ENCODE measurements around the gene STAT4.

The STAT4 gene

DNA sequence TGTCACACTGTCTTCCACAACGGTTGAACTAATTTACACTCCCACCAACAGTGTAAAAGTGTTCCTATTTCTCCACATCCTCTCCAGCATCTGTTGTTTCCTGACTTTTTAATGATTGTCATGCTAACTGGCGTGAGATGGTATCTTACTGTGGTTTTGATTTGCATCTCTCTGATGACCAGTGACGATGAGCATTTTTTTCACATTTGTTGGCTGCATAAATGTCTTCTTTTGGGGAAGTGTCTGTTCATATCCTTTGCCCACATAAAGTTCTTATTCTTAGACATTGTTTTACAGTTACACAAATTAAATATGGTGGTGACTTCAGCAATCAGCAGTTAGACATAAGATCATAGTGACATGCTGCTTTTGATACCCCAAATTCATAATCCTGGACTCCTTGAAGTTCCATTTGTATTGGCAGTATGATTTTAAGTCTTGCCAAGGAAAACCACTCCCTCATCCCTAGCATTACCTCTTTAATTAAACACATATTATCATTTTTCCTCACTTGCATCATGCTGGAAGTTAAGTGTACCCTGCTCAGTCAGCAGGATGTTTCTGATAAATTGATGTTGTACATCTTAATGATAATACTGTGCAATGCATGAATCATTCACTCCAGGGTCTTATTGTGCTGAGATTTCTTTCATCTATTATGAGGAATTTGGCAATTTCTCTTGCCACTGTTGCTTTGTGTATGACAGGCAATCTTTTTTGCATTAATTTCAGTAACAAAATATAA is 69.2 kb downstream of the STAT4 start:
- no peak for DNase-seq

DNA sequence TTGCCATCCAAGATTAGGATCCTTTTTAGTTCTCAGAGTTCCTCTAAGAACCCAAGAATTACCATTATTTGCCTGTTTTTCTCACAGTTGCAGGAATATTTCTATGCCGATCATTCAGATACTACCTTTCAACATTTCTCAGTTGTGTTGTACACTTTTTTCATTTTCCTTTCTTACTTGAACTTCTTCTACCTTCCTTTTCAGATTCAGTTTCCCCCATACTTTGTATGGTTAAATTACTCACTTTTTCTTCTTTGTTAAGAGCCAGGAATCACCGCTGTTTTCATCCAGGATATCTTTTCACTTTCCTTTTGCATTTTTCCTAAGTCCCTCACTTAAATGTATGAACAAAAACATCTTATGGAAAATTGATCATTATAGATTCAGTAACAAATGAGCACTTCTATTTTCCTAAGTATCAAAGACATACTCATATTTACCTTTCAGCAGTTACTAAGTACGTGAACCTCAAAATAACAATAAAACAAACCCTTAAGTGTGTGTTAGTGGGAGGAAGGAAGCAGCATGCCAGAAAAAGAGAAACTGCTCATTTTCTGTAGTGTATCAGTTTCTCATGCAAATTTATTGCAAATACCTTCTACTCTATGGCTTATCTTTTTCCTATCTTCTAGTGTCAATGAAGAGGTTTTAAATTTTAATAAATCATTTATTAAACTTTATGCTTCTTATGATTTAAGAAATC is 72.5 kb downstream of the STAT4 start:
- DNase-seq: no peak

GRCh38 chr2:191070276-191070675 is 80.5 kb downstream of the STAT4 start:
- DNase-seq: no peak

DNA sequence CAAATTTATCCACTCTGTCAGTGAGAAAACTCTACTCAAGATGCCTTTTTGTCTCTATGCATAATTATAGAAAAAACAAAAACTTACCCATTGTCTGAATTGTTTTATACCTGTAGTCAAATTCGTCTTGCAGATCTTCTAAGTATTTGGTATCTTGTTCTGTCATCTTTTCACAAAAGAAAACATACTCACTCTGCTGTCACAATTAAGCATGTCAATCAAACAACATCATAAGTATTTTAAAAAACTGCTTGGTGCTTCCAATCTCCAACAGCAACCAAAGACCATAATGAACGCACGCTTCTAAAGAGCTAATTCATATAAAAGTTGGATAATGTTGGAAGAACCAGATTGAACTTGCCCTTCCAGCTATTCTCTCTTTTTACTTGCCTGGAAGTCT is 81.2 kb downstream of the STAT4 start:
- no peak for DNase-seq

DNA sequence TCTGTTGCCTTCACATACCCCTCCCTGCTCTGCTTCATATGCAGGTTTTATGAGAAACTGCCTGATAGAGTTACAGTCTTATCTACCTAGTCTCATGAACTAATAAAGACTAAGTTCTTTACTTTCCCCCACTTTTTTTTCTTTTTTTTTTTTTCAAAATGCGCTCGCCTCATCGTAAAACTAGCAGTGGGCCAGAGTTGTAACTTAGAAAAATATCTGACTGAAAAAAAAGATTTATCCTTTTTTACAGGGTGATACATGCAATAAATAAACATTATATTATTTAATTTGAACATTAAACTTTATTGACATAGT is 83.9 kb downstream of the STAT4 start:
- no peak for DNase-seq

DNA sequence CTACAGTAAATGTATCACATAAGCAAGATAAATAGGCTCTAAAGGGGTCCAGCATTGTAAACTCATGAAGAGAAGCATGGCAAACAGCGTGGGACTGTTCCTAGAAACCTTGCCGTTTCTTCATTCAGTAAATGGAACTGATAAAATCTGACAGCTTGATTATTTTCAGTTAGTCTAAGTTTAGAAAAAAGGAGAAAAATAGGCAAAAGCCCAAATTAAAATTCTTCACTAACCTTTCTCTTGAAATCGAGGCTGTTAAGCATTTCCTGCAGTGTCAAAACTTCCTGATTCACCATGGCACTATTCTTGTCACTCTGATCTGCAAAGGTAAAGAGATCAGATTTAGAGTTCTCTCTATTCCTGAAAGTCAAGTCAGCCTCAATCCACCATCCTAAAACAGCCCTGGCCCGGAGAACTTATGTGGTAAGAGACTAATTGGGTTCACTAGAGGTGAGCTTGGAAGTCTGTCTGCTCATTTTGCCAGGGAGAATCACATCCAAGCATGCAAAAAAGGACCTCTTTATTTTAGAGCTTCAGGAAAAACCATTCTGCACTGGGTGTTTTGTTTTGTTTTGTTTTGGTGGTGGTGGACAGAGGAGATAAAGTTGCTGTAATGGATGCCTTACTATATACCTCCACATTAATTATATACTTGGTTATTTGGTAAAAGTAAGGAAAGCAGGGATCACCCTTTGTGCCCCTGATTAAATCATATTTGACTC is 84.4 kb downstream of the STAT4 start:
- DNase-seq: no peak

GRCh38 chr2:191065785-191066184 is 85.0 kb downstream of the STAT4 start:
- no peak for DNase-seq

DNA sequence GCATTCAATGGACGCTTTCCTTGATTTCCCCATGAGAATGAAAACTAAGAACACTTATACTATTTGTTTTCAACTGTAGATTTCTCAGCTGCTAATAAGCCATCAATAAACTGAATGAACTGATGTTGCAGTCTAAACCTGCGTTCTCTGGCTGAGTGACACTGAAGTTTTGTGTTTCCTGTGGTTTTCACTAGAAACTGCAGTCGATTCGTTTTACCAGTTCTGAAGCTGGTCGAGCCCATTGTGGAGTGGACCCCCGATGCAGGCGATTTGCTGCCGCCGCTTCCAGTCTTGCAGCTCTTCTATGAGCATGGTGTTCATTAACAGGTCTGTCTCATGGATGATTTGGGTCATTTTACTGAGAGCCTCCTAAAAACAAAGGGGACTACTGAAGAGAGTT is 86.2 kb downstream of the STAT4 start:
- no peak for DNase-seq

DNA sequence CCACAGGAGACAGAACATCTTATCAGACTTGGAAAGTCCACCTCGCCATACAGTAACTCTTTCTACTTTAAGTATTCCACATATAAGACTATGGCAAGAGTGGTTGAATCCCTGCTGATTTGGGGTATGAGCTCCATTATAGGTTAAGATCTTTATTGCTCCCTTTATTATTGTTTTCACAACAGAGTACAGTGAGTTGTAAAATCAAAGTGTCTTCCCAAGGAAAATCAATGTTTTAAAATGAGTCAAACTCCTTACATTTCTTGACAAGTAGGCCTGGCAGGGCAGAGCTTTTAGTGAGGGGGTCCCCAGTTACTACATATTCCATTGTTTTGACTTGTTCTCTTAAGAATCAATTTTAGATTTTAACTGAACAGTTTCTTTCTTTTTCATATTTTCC is 87.2 kb downstream of the STAT4 start:
- no peak for DNase-seq

- no peak for DNase-seq
These were observed 89.3 kb downstream of the STAT4 start for GRCh38 chr2:191061381-191061980.

- DNase-seq: no peak
These were observed 91.5 kb downstream of the STAT4 start for GRCh38 chr2:191059308-191059707.

DNA sequence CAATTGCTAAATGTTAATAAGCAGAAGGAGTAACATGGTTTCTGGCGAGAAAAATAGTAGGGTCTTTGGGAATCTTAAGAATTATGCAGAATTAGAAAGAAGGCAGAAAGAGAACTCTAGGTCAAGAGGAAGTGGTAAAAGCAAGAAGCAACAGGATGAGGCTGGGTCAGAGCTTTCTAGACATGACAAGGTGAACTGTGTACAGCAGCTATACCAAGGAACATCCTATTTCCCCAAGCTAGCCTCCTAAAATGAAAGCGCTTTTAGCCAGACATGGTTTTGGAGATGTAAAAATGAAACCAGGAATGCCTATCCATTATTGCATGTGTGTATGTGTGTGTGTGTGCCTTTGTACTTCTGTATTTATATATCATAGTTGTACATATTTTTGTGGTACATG is 94.6 kb downstream of the STAT4 start:
- no peak for DNase-seq

DNA sequence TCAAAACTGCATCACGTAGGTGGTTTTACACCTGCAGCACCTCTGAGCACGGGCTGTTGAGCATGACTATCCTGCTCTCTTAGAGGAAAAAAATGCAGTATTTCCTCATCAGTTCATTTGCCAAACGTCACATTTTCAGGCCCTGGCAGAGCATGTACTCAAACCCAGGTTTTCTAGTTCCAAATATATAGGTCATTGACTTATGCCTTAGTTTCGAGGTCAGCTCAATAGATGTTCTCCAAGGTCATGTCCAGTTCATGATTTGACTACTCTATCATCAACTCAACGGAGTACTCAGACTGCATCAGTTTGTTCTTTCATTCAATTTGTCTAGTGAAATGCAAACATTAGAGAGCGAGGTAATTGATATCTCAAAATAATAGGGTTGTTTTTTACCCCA is 97.5 kb downstream of the STAT4 start:
- no peak for DNase-seq

DNA sequence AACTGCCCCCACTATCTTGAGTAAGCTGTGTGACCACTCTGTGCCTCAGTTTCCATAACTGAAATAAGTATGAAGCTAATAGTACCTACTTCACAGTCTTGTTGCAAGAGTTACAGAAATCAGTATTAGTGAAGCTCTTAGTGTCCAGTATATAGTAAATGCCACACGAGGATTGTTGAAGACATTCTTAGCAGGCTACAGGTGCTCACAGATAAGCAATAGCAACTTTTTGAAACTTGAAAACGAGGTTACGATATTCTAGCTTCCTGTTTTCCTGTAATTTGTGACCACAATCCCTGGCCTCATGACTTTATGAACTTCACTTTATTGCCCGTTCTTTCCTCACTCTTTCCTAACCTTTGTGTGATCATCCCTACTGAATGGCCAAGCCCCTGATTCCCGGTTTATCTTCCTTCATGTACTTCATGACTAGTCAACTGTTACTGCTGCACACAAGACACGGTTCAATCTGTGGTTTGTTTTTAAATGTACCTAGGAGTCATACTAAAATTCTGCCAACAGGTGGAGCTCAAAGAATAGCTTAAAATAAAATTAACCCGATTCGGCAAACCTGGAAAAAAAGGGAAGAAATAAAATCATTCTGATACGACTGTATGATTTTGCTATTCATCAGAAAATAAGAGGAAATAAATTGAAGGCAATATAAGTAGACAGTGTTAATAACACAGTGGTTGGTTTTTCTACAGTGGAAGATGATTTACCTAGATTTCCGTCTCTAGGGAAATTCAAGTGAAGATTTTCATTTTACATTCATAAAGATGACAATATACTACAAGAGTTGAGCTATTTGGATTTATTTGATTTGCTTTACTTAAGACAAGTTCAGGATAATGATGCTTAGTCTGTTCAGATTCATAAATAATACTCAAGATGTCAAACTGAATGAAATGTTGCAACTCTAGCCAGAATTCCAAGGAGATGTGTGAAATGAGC is 98.7 kb downstream of the STAT4 start:
- no peak for DNase-seq

GRCh38 chr2:191051177-191051576 is 99.6 kb downstream of the STAT4 start:
- no peak for DNase-seq

DNA sequence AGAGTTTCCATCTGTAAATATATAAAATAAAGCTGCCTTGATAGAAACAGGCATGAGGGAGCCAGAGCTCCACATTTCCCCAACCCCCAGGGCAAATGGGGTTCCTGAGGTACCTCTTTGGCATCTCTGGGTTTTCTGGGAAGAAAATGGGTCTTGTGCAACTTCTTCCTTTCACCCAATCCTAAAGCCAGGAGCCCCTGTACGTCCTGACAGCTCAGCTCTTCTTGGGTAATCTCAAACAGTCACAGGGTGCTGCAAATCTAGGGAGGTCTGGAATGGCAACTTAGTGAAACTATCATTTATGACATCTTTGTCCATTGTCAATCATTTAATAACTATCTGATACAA is 100.2 kb downstream of the STAT4 start:
- DNase-seq: no peak

DNA sequence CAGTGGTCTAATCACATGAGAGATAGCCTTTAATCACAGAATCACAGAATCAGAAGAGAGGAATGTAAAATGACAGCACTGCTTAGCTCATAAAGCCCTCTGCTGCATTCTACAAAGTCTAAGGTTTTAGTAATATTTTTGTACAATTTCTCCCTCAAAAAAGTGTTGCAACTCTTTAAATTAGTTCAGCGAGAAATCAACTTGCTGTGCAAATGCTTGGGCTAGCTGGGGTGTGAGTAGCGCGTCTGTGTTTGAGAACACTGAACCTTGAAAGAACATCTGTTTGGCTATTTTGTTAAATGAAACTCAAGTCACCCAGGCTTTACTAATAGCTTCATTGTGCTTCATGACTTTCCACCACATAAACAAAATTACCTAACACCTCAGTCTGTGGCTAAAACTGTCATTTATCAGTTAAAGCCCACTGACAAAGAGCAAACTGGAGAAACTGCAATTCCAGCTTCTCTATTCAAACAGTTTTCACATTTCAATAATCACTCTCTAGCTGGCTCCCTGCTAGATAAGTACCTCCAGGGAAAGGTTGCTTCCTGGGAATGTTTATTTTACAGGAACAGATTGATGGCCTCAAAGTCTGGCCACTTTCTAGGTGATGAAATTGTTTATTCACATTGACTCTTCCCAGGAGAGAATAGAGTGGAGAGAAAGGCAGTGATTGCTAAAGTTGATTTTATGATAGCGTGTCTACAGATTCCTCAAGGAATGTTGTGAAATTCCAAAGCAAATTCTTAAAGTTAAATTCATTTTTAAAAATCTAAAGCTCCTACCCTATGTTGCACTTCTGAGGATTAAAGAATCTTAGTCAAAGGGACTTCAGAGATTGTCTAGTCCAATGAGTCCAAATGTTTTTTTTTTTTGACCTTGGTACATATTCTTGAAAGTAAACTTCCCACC is 100.8 kb downstream of the STAT4 start:
- DNase-seq: no peak

DNA sequence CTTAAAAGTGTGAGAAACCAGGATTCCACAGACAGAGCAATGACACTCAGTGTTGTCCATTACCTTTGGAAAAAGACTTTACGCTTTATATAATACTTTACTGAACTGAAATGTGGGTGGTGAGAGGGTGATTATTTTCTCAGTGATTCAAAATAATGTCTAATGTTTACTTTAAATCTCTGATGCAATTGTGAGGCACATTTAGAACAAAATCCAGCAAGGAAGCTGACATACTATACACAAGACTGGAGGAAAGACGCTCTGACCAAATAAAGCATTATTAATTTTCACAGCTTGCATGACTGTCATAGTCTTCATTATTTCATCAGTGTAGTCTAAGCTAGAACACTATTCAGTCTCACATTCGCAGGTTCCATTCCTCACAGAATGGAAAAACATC is 102.7 kb downstream of the STAT4 start:
- DNase-seq: no peak

GRCh38 chr2:191045141-191045540 is 105.7 kb downstream of the STAT4 start:
- no peak for DNase-seq

- no peak for DNase-seq
These were observed 107.4 kb downstream of the STAT4 start for GRCh38 chr2:191043438-191043837.

DNA sequence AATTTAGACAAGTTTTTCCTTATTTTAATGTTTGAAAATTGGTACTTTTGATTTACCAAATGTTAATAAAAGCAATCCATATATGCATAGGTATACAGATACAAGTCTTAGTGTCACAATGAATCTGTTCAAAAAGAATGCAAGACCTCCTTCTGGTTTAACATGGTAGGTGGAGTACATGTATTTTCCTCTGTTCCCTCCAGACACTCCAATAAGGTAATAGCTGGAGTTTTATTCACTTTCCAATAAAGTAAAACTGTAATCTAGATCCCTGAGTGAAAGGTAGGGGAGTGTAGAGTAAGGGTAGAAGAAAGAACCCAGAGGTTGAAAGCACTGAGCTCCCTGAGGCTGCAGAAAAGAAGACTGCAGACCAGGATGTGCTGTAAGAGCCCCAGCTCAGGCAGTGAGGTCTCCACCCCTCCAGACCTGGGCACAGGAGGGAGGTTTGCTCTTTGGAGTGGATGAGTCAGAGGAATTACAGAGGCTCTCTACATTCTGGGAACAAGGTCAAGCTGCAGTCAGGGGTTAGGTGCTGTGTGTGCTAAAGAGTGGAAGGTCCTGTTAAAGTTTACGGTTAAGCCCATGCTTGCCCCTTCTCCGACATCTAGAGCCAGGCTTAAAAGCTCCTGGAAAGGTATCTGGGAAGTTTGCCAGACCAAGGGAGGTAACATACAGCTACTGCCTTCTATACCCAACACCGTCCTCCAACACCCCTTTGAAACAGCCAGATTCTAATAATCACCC is 109.2 kb downstream of the STAT4 start:
- no peak for DNase-seq

All from femur (tissue), 1 donor.